Measurements from ENCODE around the gene LHFPL6. TPM values are rescaled to one million over a fixed set of nuclear protein-coding genes. Genes with fewer than 3 reads are reported as not detected.

Gene LHFPL6
- total RNA-seq, 1 experiment from 2014 or later = 2.5 TPM

GRCh38 chr13:39389013-39389412 is 214.0 kb downstream of the LHFPL6 start:
- intact Hi-C loops (cut with micrococcal nuclease; ENCODE audit: unreplicated experiment) = no loop called here
- CTCF ChIA-PET = no interaction called here
- H4K20me1 ChIP-seq (ENCODE audit: insufficient read depth) = no peaks in the 10 kb centered on the region; the same call in 1 of the 2 replicates
- no peaks in the 10 kb centered on the region for H3K79me2 ChIP-seq (ENCODE audit: low read depth)
- H3K4me3 ChIP-seq = no peak overlapping the region
- H3K27ac ChIP-seq = no peak overlapping the region
- H3K36me3 ChIP-seq (ENCODE audit: low read depth) = no peaks in the 10 kb centered on the region
- no peak overlapping the region for H3K4me2 ChIP-seq
- H3F3A ChIP-seq (ENCODE audit: insufficient read depth, low read depth) = no peaks in the 10 kb centered on the region
- no TSS peak for BruUV-seq (replicated peaks)
- H3K9me2 ChIP-seq (ENCODE audit: insufficient read depth) = no peaks in the 10 kb centered on the region
- TF ChIP-seq CTCF (conservative IDR thresholded peaks at IDR 0.05) = no peak
- no peak for TF ChIP-seq EZH2 (IDR thresholded peaks at IDR 0.05; ENCODE audit: low read depth)
- POLR2A ChIA-PET (ENCODE audit: unreplicated experiment) = no interaction called here
- H3K9me3 ChIP-seq (ENCODE audit: insufficient read depth, low read depth) = no peaks in the 10 kb centered on the region
- no peaks in the 10 kb centered on the region for H3K4me1 ChIP-seq (replicated peaks; ENCODE audit: insufficient read depth)
- H3K27me3 ChIP-seq (ENCODE audit: insufficient read depth, low read depth) = no peaks in the 10 kb centered on the region
- DNase-seq = no peak
- H2AFZ ChIP-seq = no peak overlapping the region

- Histone ChIP-seq H3K27me3 (ENCODE audit: insufficient read depth, low read depth) (no peaks in the 10 kb centered on the region), H3K27ac (no peak overlapping the region), H2AFZ (no peak overlapping the region), H3K79me2 (ENCODE audit: low read depth) (no peaks in the 10 kb centered on the region), H3K36me3 (ENCODE audit: low read depth) (no peaks in the 10 kb centered on the region), H3F3A (ENCODE audit: insufficient read depth, low read depth) (no peaks in the 10 kb centered on the region), H3K4me2 (no peak overlapping the region), H3K4me3 (no peak overlapping the region), H3K4me1 (replicated peaks; ENCODE audit: insufficient read depth) (no peaks in the 10 kb centered on the region), H4K20me1 (ENCODE audit: insufficient read depth) (no peaks in the 10 kb centered on the region; the same call in 1 of the 2 replicates), H3K9me2 (ENCODE audit: insufficient read depth) (no peaks in the 10 kb centered on the region), H3K9me3 (ENCODE audit: insufficient read depth, low read depth) (no peaks in the 10 kb centered on the region)
- TF ChIP-seq EZH2 (IDR thresholded peaks at IDR 0.05; ENCODE audit: low read depth) (no peak), CTCF (conservative IDR thresholded peaks at IDR 0.05) (no peak)
- DNase-seq = no peak
- intact Hi-C loops (cut with micrococcal nuclease; ENCODE audit: unreplicated experiment) = no loop called here
- no TSS peak for BruUV-seq (replicated peaks)
- ChIA-PET POLR2A (ENCODE audit: unreplicated experiment) (no interaction called here), CTCF (no interaction called here)
These were observed 217.3 kb downstream of the LHFPL6 start for GRCh38 chr13:39385621-39386231.

- no peaks in the 10 kb centered on the region for H3K9me3 ChIP-seq (ENCODE audit: insufficient read depth, low read depth)
- H2AFZ ChIP-seq = no peak overlapping the region
- H3K4me2 ChIP-seq = no peak overlapping the region
- TF ChIP-seq CTCF (conservative IDR thresholded peaks at IDR 0.05) (no peak), EZH2 (IDR thresholded peaks at IDR 0.05; ENCODE audit: low read depth) (no peak)
- H3K4me3 ChIP-seq = no peak overlapping the region
- H3F3A ChIP-seq (ENCODE audit: insufficient read depth, low read depth) = no peaks in the 10 kb centered on the region
- H3K9me2 ChIP-seq (ENCODE audit: insufficient read depth) = no peaks in the 10 kb centered on the region
- no TSS peak for BruUV-seq (replicated peaks)
- no peak overlapping the region for H3K27ac ChIP-seq
- no peak for DNase-seq
- POLR2A ChIA-PET (ENCODE audit: unreplicated experiment) = no interaction called here
- no peaks in the 10 kb centered on the region for H3K4me1 ChIP-seq (replicated peaks; ENCODE audit: insufficient read depth)
- no peaks in the 10 kb centered on the region for H3K79me2 ChIP-seq (ENCODE audit: low read depth)
- H3K27me3 ChIP-seq (ENCODE audit: insufficient read depth, low read depth) = no peaks in the 10 kb centered on the region
- no peaks in the 10 kb centered on the region for H3K36me3 ChIP-seq (ENCODE audit: low read depth)
- H4K20me1 ChIP-seq (ENCODE audit: insufficient read depth) = no peaks in the 10 kb centered on the region; the same call in 1 of the 2 replicates
- CTCF ChIA-PET = no interaction called here
- intact Hi-C loops (cut with micrococcal nuclease; ENCODE audit: unreplicated experiment) = no loop called here
These were observed 217.8 kb downstream of the LHFPL6 start for GRCh38 chr13:39385154-39385553.

All from PC-9 (cell line).